ENCODE data around the gene TSSK6.

- no peak for TF ChIP-seq TAF1 (conservative IDR thresholded peaks at IDR 0.05)
- TF ChIP-seq CTCF (IDR thresholded peaks at IDR 0.05; ENCODE audit: low read depth, low read length, missing input control): no peak
- TF ChIP-seq SP1 (IDR thresholded peaks at IDR 0.05): no peak
- no peak for TF ChIP-seq JUND (IDR thresholded peaks at IDR 0.05)
- TF ChIP-seq, protein P1, sequence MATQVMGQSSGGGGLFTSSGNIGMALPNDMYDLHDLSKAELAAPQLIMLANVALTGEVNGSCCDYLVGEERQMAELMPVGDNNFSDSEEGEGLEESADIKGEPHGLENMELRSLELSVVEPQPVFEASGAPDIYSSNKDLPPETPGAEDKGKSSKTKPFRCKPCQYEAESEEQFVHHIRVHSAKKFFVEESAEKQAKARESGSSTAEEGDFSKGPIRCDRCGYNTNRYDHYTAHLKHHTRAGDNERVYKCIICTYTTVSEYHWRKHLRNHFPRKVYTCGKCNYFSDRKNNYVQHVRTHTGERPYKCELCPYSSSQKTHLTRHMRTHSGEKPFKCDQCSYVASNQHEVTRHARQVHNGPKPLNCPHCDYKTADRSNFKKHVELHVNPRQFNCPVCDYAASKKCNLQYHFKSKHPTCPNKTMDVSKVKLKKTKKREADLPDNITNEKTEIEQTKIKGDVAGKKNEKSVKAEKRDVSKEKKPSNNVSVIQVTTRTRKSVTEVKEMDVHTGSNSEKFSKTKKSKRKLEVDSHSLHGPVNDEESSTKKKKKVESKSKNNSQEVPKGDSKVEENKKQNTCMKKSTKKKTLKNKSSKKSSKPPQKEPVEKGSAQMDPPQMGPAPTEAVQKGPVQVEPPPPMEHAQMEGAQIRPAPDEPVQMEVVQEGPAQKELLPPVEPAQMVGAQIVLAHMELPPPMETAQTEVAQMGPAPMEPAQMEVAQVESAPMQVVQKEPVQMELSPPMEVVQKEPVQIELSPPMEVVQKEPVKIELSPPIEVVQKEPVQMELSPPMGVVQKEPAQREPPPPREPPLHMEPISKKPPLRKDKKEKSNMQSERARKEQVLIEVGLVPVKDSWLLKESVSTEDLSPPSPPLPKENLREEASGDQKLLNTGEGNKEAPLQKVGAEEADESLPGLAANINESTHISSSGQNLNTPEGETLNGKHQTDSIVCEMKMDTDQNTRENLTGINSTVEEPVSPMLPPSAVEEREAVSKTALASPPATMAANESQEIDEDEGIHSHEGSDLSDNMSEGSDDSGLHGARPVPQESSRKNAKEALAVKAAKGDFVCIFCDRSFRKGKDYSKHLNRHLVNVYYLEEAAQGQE (IDR thresholded peaks at IDR 0.05): no peak
- TF ChIP-seq ZBTB33 (IDR thresholded peaks at IDR 0.05): no peak
- no peak for TF ChIP-seq MAX (IDR thresholded peaks at IDR 0.05)
- no peak for TF ChIP-seq EGR1 (IDR thresholded peaks at IDR 0.05; ENCODE audit: low read depth in 2 of 2)
- no peak for TF ChIP-seq FOXA1 (IDR thresholded peaks at IDR 0.05)
These were observed 33.8 kb upstream of the TSSK6 start for GRCh38 chr19:19548915-19549759.

All from liver (tissue), 3 donors.